Mucosa of rectum (tissue), 2 donors: Measurements from ENCODE around the gene NOD2.

Source experiments
- H3K27ac ChIP-seq, 2 donors: one replicate each; pipeline ENCODE4 v1.7.0; 2013; ENCODE audit warnings: inconsistent platforms in 2 of 2, low read depth in 2 of 2, low read length in 2 of 2
- H3K27me3 ChIP-seq, 2 donors: one replicate each; pipeline ENCODE4 v1.7.0; 2013; ENCODE audit warnings: low read length in 2 of 2; ENCODE audit not compliant: control insufficient read depth in 2 of 2, insufficient read depth in 2 of 2
- H3K36me3 ChIP-seq, 2 donors: one replicate each; pipeline ENCODE4 v1.7.0; 2013; ENCODE audit warnings: low read length in 2 of 2; ENCODE audit not compliant: control insufficient read depth in 2 of 2, insufficient read depth in 2 of 2
- H3K4me1 ChIP-seq, 2 donors: one replicate each; pipeline ENCODE4 v1.7.0; 2013; ENCODE audit warnings: low read length in 2 of 2, mild to moderate bottlenecking in 1 of 2; ENCODE audit not compliant: control insufficient read depth in 2 of 2, insufficient read depth in 2 of 2
- H3K4me3 ChIP-seq, 2 donors: one replicate each; pipeline ENCODE4 v1.7.0; 2013; ENCODE audit warnings: low read length in 2 of 2
- H3K9ac ChIP-seq, 2 donors: one replicate each; pipeline ENCODE4 v1.7.0; 2013; ENCODE audit warnings: low read length in 2 of 2, low read depth in 1 of 2, mild to moderate bottlenecking in 1 of 2
- H3K9me3 ChIP-seq, 2 donors: one replicate each; pipeline ENCODE4 v1.7.0; 2013; ENCODE audit warnings: low read length in 2 of 2; ENCODE audit not compliant: control insufficient read depth in 2 of 2
- donor health status: healthy.
- donor health status: Normal muscosa, but diverticular disease.

Gene NOD2

DNA sequence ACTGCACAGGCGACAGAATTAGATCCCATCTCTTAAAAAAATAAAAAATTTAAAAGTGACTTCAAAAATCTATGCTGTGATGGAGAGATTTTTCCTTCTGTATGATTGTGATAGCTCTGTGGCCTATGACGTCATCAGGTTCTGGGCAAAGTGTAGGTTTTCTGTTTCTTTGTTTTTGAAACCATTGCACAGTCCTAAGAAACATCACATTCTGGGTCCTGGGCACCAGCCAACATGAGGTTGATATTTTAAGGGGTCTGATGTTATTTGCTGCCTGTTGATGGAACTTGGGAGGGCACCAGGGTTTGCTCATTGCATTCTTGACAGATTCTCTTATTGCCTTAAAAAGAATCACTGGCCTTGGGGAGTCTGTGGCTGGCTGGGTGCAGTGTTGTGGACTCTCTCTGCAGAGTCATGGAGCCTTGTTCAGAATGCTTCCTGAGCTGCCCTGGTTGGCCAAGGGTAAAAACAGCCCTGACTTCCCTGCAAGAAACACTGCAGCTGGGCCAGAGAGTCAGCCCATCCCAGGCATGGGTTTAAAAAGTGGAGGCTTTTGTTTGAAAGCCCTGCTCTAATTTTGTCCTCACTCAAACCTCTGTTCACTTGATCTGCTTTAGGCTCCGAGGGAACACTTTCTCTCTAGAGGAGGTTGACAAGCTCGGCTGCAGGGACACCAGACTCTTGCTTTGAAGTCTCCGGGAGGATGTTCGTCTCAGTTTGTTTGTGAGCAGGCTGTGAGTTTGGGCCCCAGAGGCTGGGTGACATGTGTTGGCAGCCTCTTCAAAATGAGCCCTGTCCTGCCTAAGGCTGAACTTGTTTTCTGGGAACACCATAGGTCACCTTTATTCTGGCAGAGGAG, 38.0 kb downstream of the NOD2 start:
- Histone ChIP-seq H3K27me3 (no peaks in the 10 kb centered on the region), H3K27ac (no peak overlapping the region), H3K9ac (no peak overlapping the region), H3K4me1 (no peaks in the 10 kb centered on the region), H3K36me3 (no peaks in the 10 kb centered on the region), H3K4me3 (no peak overlapping the region), H3K9me3 (no peaks in the 10 kb centered on the region)

DNA sequence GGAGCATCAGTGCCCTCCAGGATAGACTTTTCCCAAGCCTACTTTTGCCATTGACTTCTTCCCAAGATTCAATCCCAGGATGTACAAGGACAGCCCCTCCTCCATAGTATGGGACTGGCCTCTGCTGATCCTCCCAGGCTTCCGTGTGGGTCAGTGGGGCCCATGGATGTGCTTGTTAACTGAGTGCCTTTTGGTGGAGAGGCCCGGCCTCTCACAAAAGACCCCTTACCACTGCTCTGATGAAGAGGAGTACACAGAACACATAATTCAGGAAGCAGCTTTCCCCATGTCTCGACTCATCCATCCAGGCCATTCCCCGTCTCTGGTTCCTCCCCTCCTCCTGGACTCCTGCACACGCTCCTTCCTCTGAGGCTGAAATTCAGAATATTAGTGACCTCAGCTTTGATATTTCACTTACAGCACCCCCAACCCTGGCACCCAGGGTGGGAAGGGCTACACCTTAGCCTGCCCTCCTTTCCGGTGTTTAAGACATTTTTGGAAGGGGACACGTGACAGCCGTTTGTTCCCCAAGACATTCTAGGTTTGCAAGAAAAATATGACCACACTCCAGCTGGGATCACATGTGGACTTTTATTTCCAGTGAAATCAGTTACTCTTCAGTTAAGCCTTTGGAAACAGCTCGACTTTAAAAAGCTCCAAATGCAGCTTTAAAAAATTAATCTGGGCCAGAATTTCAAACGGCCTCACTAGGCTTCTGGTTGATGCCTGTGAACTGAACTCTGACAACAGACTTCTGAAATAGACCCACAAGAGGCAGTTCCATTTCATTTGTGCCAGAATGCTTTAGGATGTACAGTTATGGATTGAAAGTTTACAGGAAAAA, 38.8 kb downstream of the NOD2 start:
- H3K4me3 ChIP-seq = no peak overlapping the region
- H3K27ac ChIP-seq = no peak overlapping the region
- H3K9me3 ChIP-seq = no peaks in the 10 kb centered on the region
- H3K27me3 ChIP-seq = no peaks in the 10 kb centered on the region
- H3K9ac ChIP-seq = no peak overlapping the region
- no peaks in the 10 kb centered on the region for H3K4me1 ChIP-seq
- H3K36me3 ChIP-seq = no peaks in the 10 kb centered on the region

DNA sequence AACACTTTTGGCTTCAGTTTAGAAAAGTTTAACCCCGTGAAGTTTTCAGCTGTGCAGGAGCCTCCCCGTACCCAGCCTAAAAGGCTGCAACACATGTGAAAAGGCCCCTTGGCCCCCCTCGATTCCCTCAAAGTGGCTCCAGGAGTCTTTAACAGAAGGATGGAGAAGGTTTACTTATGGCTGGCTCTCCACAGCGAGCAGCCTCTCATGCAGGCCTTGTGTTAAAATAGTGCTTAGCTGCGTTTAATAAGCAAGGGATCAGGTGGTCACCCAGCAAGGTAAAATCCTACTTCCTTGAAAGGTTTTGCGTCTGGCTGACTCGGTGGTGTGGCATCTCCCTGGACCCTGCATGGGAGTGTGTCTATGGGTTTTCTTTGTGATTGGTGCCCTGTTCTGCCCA, 40.1 kb downstream of the NOD2 start:
- H3K27ac ChIP-seq = no peak overlapping the region
- no peaks in the 10 kb centered on the region for H3K27me3 ChIP-seq

DNA sequence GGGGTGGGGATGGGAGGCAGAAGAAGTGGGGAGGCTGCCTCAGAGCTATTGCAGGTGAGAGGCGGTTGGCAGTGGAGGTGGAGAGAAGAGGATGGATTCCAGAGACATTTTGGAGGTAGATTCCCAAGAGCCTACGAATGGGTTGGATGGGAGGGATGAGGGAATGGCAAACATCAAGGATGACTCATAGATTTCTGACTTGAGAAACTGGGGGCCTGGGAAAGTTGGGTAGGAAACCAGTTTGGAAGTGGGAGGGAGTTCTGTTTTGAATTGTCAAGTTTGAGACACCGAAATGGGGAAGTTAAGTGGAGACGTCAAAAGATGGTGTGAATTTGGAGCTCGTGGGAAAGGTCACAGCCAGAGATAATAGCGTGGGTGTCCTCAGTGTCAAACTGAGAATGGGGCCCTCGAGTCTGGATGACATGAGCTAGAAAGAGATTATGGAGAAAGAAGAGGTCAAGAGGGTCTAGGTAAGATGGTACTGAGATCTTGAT, 42.3 kb downstream of the NOD2 start:
- Histone ChIP-seq H3K27me3 (no peaks in the 10 kb centered on the region), H3K4me1 (no peaks in the 10 kb centered on the region), H3K36me3 (no peaks in the 10 kb centered on the region), H3K27ac (no peak overlapping the region), H3K9me3 (no peaks in the 10 kb centered on the region), H3K4me3 (no peak overlapping the region), H3K9ac (no peak overlapping the region)

More for the DNA sequence above, 40.1 kb downstream of the NOD2 start:
- Histone ChIP-seq H3K9me3 (no peaks in the 10 kb centered on the region), H3K36me3 (no peaks in the 10 kb centered on the region), H3K4me1 (no peaks in the 10 kb centered on the region), H3K9ac (no peak overlapping the region), H3K4me3 (no peak overlapping the region)

DNA sequence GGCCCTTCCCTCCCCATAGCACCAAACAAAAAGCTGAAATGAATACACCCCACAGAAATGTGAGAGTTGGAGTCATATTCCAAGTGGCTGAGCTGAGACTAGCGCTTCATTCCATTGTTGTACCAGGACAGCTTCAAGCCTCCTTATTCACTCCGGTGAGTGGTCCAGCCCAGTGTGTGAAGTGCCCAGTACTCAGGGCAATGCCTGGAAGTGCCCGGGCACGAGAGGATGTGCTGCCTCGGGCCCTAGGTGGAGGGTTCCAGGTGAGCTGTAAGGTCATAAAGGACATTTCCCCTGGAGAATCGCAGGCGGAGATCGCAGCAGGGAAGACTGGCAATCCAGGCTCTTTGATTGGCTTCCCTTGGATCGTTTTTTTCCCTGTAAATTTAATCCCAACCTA, 43.0 kb downstream of the NOD2 start:
- peaks cover 0 to 4% of the 10 kb centered on the region in 2 donors for H3K4me1 ChIP-seq
- no peaks in the 10 kb centered on the region for H3K27me3 ChIP-seq
- no peak overlapping the region for H3K27ac ChIP-seq
- H3K36me3 ChIP-seq = no peaks in the 10 kb centered on the region
- no peak overlapping the region for H3K4me3 ChIP-seq
- no peak overlapping the region for H3K9ac ChIP-seq
- no peaks in the 10 kb centered on the region for H3K9me3 ChIP-seq

DNA sequence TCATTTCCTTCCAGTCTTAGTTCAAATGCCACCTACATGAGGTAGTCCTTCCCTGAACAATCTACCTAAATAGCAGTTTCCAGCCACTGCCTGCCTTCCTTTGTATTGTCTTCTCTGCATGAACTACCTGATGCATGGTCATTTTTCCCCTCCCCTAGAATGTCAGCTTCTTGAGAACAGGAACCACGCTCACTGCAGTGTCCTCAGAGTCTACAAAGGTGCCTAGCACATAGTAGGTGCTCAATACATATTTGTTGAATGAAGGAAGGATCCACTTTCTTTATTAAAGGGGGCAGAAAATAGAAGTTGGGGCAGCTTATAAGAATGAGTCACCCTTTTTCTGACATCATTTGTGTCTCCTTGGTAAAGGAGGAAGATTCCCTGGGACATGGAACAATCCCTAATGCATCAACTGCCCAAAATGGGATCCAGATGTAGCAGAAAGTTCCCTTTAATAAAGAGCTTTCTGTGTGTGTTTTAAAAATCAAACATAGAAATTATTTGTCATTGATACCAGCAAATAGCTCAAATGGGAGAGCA, 44.1 kb downstream of the NOD2 start:
- Histone ChIP-seq H3K36me3 (no peaks in the 10 kb centered on the region), H3K27me3 (no peaks in the 10 kb centered on the region), H3K4me1 (peaks cover 0 to 6% of the 10 kb centered on the region in 2 donors), H3K9ac (no peak overlapping the region), H3K27ac (no peak overlapping the region), H3K9me3 (no peaks in the 10 kb centered on the region), H3K4me3 (no peak overlapping the region)

DNA sequence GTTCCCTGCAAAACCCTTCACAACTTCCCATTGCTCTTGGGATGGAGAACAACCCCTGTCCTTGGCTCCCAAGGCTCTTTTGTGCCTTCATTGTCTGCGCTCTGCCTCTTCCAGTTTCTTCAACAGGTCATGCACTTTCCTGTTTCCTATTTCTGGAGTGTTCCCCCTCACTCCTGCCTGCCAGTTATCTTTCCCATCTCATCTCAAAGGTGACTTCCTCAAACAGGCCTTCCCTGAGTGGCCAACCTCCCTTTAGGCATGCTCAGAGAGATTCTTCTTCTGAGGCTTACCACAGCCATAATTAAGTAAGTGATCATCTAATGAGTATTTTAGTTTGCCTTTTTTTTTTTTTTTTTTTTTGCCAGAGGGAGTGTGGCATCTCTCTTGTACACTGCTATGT, 45.6 kb downstream of the NOD2 start:
- Histone ChIP-seq H3K9ac (no peak overlapping the region), H3K4me1 (peaks cover 10 to 17% of the 10 kb centered on the region in 2 donors), H3K36me3 (no peaks in the 10 kb centered on the region), H3K9me3 (no peaks in the 10 kb centered on the region), H3K27ac (no peak overlapping the region), H3K27me3 (no peaks in the 10 kb centered on the region), H3K4me3 (no peak overlapping the region)

DNA sequence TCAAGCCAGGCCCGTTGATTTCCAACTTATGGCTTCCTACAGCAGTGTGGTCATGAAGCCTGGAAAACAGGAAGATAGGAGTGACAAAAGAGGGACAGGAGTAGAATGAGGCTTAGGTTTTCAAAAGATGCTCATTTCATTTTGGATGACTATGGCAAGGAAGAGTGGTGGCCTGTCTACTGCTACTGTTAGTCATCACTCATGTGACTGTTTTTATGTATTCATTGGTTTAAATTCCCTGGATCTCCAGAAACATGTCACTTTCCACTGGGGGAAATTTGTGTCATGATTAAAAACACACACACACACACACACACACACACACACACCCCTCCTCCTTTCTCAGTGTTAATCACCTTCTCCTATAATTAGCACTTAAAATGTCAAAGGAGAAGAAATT, 47.3 kb downstream of the NOD2 start:
- no peak overlapping the region for H3K9ac ChIP-seq
- no peaks in the 10 kb centered on the region for H3K27me3 ChIP-seq
- no peaks in the 10 kb centered on the region for H3K36me3 ChIP-seq
- H3K4me3 ChIP-seq = peak overlapping the region; percentile 72 to 73
- peaks cover 10 to 21% of the 10 kb centered on the region in 2 donors for H3K4me1 ChIP-seq
- H3K9me3 ChIP-seq = no peaks in the 10 kb centered on the region
- no peak overlapping the region for H3K27ac ChIP-seq

DNA sequence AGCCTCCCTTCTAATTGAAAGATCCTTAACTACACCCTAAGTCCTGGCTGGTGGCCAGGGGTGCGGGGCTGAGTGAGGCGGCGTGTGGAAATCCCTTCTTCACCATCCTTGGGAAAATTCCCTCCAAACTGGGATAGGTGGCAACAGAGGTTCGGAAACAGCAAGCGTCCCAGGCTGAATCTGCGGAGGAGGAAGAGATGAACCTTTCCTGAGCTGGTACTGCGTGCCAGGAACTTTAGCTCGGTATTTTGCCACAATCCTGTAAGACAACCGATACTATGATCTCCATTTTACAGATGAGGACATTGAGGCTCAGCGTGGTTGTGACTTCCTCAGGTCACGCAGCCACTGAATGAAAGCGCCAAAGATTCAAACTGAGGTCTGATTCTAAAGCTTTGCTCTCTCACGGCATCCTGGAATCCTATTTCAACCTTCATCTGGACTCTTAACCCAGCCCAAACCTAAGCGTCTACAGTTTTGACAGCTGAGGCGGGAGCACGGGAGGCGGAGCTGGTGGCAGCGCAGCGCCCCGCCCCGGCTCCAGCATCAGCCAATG, 47.9 kb downstream of the NOD2 start:
- no peaks in the 10 kb centered on the region for H3K36me3 ChIP-seq

More for the DNA sequence above, 47.9 kb downstream of the NOD2 start:
- Histone ChIP-seq H3K4me3 (peak overlapping the region; percentile 72 to 73), H3K4me1 (peaks cover 10 to 21% of the 10 kb centered on the region in 2 donors), H3K27me3 (no peaks in the 10 kb centered on the region), H3K9me3 (no peaks in the 10 kb centered on the region), H3K27ac (peak overlapping the region; percentile 74 to 75), H3K9ac (peak overlapping the region; percentile 41 to 60)
